Measurements from ENCODE around the gene ZNF536. TPM values are rescaled to one million over a fixed set of nuclear protein-coding genes. Genes with fewer than 3 reads are reported as not detected.

Gene ZNF536
- total and polyA plus RNA-seq, 9 of the 15 experiments (the other 6 are each of a cell fraction or from before 2014, with no cell fraction given) = not detected

GRCh38 chr19:30541575-30541974 is 169.4 kb downstream of the ZNF536 start:
- no peak for FAIRE-seq

More at GRCh38 chr19:30541575-30541974, 169.4 kb downstream of the ZNF536 start:
- intact Hi-C loops (cut with micrococcal nuclease) = no loop called here
- Histone ChIP-seq H3K4me2 (ENCODE audit: insufficient read depth, low read length) (no peak overlapping the region), H3K27ac (ENCODE audit: extremely low read depth, low read depth, low read length) (no peak overlapping the region), H3K9ac (ENCODE audit: insufficient read depth in 1 of 2, low read depth in 2 of 2, low read length in 2 of 2) (no peak overlapping the region), H3K4me3 (no peak overlapping the region), H3K27me3 (ENCODE audit: control insufficient read depth in 2 of 2, insufficient read depth in 2 of 2, low read length in 2 of 2) (peaks cover 5 to 25% of the 10 kb centered on the region in 2 experiments; a peak in 4 of 5 replicates), H3K79me2 (ENCODE audit: control insufficient read depth, insufficient read depth, low read length) (no peaks in the 10 kb centered on the region), H3K9me1 (ENCODE audit: control insufficient read depth, insufficient read depth, low read length) (no peaks in the 10 kb centered on the region), H3K9me3 (replicated peaks; ENCODE audit: control insufficient read depth, insufficient read depth, low read depth, low read length) (no peaks in the 10 kb centered on the region), H3K4me1 (replicated peaks in 1 of 2; ENCODE audit: control insufficient read depth in 2 of 2, insufficient read depth in 2 of 2, low read length in 2 of 2) (no peaks in the 10 kb centered on the region), H3K36me3 (ENCODE audit: control insufficient read depth, insufficient read depth, low read length) (no peaks in the 10 kb centered on the region), H4K20me1 (replicated peaks; ENCODE audit: control insufficient read depth, insufficient read depth, low read length) (no peaks in the 10 kb centered on the region; the same call in 1 of the 2 replicates), H2AFZ (ENCODE audit: low read depth, low read length) (no peak overlapping the region)
- ChIA-PET CTCF (ENCODE audit: low intra/inter-chr PET ratio) (no interaction called here), POLR2A (no interaction called here)
- BruUV-seq (replicated peaks) = no TSS peak
- TF ChIP-seq MCM7 (IDR thresholded peaks at IDR 0.05) (no peak), ZNF561 (CRISPR knock-in tag; conservative IDR thresholded peaks at IDR 0.05) (no peak), ZEB2 (IDR thresholded peaks at IDR 0.05) (no peak), RBM17 (IDR thresholded peaks at IDR 0.05; ENCODE audit: borderline replicate concordance, low read depth, low read length) (no peak), ILK (tag; IDR thresholded peaks at IDR 0.05; ENCODE audit: borderline replicate concordance, low read depth) (no peak), HOXB6 (CRISPR knock-in tag; IDR thresholded peaks at IDR 0.05; ENCODE audit: borderline replicate concordance) (no peak), SRSF9 (IDR thresholded peaks at IDR 0.05; ENCODE audit: borderline replicate concordance, low read depth, low read length) (no peak), HMBOX1 (IDR thresholded peaks at IDR 0.05) (no peak), CBX3 (IDR thresholded peaks at IDR 0.05; ENCODE audit: borderline replicate concordance in 1 of 2, low read length in 2 of 2) (no peak), RFX7 (CRISPR knock-in tag; IDR thresholded peaks at IDR 0.05) (no peak), MED1 (CRISPR knock-in tag; IDR thresholded peaks at IDR 0.05; ENCODE audit: borderline replicate concordance) (no peak), ZBTB34 (CRISPR knock-in tag; IDR thresholded peaks at IDR 0.05) (no peak), NBN (IDR thresholded peaks at IDR 0.05; ENCODE audit: low read depth) (no peak), NCOA1 (IDR thresholded peaks at IDR 0.05; ENCODE audit: low read depth) (no peak), SOX6 (IDR thresholded peaks at IDR 0.05) (no peak), AFF1 (IDR thresholded peaks at IDR 0.05; ENCODE audit: low read depth in 1 of 2, partially characterized antibody in 2 of 2) (no peak), TAF1 (IDR thresholded peaks at IDR 0.05; ENCODE audit: control insufficient read depth, extremely low read depth, insufficient read depth, low read length, severe bottlenecking) (no peak), GATA2 (CRISPR knock-in tag; IDR thresholded peaks at IDR 0.05) (no peak), ZNF165 (CRISPR knock-in tag; IDR thresholded peaks at IDR 0.05; ENCODE audit: borderline replicate concordance) (no peak)
- ATAC-seq (no peak), DNase-seq (ENCODE audit: extremely low read depth in 1 of 4, low spot score in 3 of 4) (no peak)
- in situ Hi-C loops (cut with MboI) = no loop called here
